ENCODE data around the gene CCL22.
"Not testable (repeated sequence)": the region's sequence is repeated elsewhere in the genome, so short reads cannot be mapped to it uniquely, and the experiment has no call there.

CCL22 gene

GRCh38 chr16:57348327-57348726, 10.3 kb upstream of the CCL22 start:
- no peak for FAIRE-seq

GRCh38 chr16:57349212-57350031, 9.2 kb upstream of the CCL22 start:
- no peak for FAIRE-seq

- no peak for FAIRE-seq
These were observed 5.9 kb upstream of the CCL22 start for GRCh38 chr16:57352636-57353047.

GRCh38 chr16:57354311-57354710, 4.3 kb upstream of the CCL22 start:
- FAIRE-seq, result no peak

GRCh38 chr16:57355898-57356414, 2.6 kb upstream of the CCL22 start:
- no peak for FAIRE-seq

- FAIRE-seq, result no peak
These were observed 2.0 kb upstream of the CCL22 start for GRCh38 chr16:57356547-57356946.

- no peak for FAIRE-seq
These were observed 1.1 kb upstream of the CCL22 start for GRCh38 chr16:57357330-57358085.

- FAIRE-seq, result no peak
These were observed 530 bp upstream of the CCL22 start for GRCh38 chr16:57358086-57358420.

GRCh38 chr16:57360321-57360935, 1.8 kb downstream of the CCL22 start:
- FAIRE-seq, result no peak

GRCh38 chr16:57361404-57361803, 2.8 kb downstream of the CCL22 start:
- FAIRE-seq, result no peak

GRCh38 chr16:57364143-57364542, 5.6 kb downstream of the CCL22 start:
- no peak for FAIRE-seq

GRCh38 chr16:57366544-57367040, 8.0 kb downstream of the CCL22 start:
- FAIRE-seq, result no peak

- no peak for FAIRE-seq
These were observed 8.7 kb downstream of the CCL22 start for GRCh38 chr16:57367116-57367752.

- FAIRE-seq, result no peak
These were observed 13.2 kb downstream of the CCL22 start for GRCh38 chr16:57371494-57372371.

GRCh38 chr16:57372372-57373116, 14.0 kb downstream of the CCL22 start, which contains the start of gene CX3CL1:
Gene CX3CL1 (plus strand): TSS chr16:57372490. CDS start chr16:57372569, 79 bp downstream.
- no peak for FAIRE-seq

- FAIRE-seq, result no peak
These were observed 14.7 kb downstream of the CCL22 start for GRCh38 chr16:57373117-57373947.

- FAIRE-seq, result no peak
These were observed 15.5 kb downstream of the CCL22 start for GRCh38 chr16:57374067-57374534.

- not testable (repeated sequence) for FAIRE-seq
These were observed 16.4 kb downstream of the CCL22 start for GRCh38 chr16:57374925-57375465.

- no peak for FAIRE-seq
These were observed 17.8 kb downstream of the CCL22 start for GRCh38 chr16:57376313-57376818.
